HepG2 (cell line): ENCODE measurements around the gene COPS7A. TPM values are rescaled to one million over a fixed set of nuclear protein-coding genes. Genes with fewer than 3 reads are reported as not detected.

Source experiments
- NFE2 ChIP-seq: sonication (generic); formaldehyde crosslinking; IDR thresholded peaks from 2 replicates; pipeline ENCODE4 v1.4.0; 2020; ENCODE audit warnings: missing genetic modification reagents
- NFIC ChIP-seq: IDR thresholded peaks from 2 replicates; pipeline ENCODE4 v1.6.1; 2012; ENCODE audit warnings: mild to moderate bottlenecking, low read length, inconsistent platforms
- SIN3B ChIP-seq: fragments of 150-350 bp; IDR thresholded peaks from 2 replicates; pipeline ENCODE4 v1.6.1; 2014; ENCODE audit warnings: low read length
- SRF ChIP-seq: IDR thresholded peaks from 2 replicates; pipeline ENCODE4 v1.6.1; 2011; ENCODE audit warnings: mild to moderate bottlenecking, low read depth, low read length, moderate library complexity
- ZNF296 ChIP-seq: sonication (generic); formaldehyde crosslinking; conservative IDR thresholded peaks from 2 replicates; pipeline ENCODE4 v1.5.0; 2020; ENCODE audit warnings: mild to moderate bottlenecking, missing genetic modification reagents
- ZNF329 ChIP-seq: sonication (generic); formaldehyde crosslinking; IDR thresholded peaks from 2 replicates; pipeline ENCODE4 v1.9.0; 2021; ENCODE audit warnings: low read depth, mild to moderate bottlenecking, missing genetic modification reagents
- ZNF598 ChIP-seq: sonication (generic); formaldehyde crosslinking; IDR thresholded peaks from 2 replicates; pipeline ENCODE4 v1.5.1; 2020; ENCODE audit warnings: mild to moderate bottlenecking, missing genetic modification reagents, borderline replicate concordance
- ZNF615 ChIP-seq: sonication (generic); formaldehyde crosslinking; IDR thresholded peaks from 2 replicates; pipeline ENCODE4 v1.5.0; 2020; ENCODE audit warnings: mild to moderate bottlenecking, missing genetic modification reagents, borderline replicate concordance
- polyA plus RNA-seq, 8 experiments: library from polyadenylated mRNA; depleted of rRNA in 3 of 8; stranded (reverse) in 7 of 8; unstranded in 1 of 8; fragments of >200 nt; fragmentation: Illumina TruSeq in 4 of 8; extraction: Trizol in 4 of 8; gene quantifications; 2 replicates each; pipeline versions ENCODE4 v1.2.1 to v1.2.3, GENCODE V29; 2011 to 2016; ENCODE audit warnings: low read depth in 4 of 8, missing spikeins in 1 of 8, mixed read lengths in 1 of 8; ENCODE audit not compliant: insufficient read depth in 1 of 8
- total RNA-seq, 5 experiments: library from RNA; depleted of rRNA; stranded (reverse); fragments of >200 nt; fragmentation: Illumina TruSeq; extraction: Trizol; gene quantifications; 2 replicates each; pipeline ENCODE4 v1.2.3, GENCODE V29; 2016; ENCODE audit warnings: low read depth in 1 of 5
- TF ChIP-seq, protein P1 (sequence below): sonication (generic); formaldehyde crosslinking; IDR thresholded peaks from one replicate; pipeline ENCODE4 v1.5.1; 2020; ENCODE audit warnings: mild to moderate bottlenecking, missing genetic modification reagents; ENCODE audit errors: not compliant biosample characterization
- TF ChIP-seq, protein P2 (sequence below): IDR thresholded peaks from 2 replicates; pipeline ENCODE4 v1.6.1; 2016; ENCODE audit warnings: low read depth, borderline replicate concordance
- TF ChIP-seq, protein P3 (sequence below): fragments of 450-650 bp; IDR thresholded peaks from 2 replicates; pipeline ENCODE4 v1.6.1; 2017

The COPS7A gene
- total and polyA plus RNA-seq, 2 of the 13 experiments (the other 11 are each of a cell fraction or from before 2014, with no cell fraction given), result 40.0 to 73.6 TPM

- TF ChIP-seq NFIC (no peak), ZNF329 (CRISPR knock-in tag) (0 out of 2 replicates have a peak, but pooled peaks have one; percentile 55), SRF (0 out of 2 replicates have a peak, but pooled peaks have one; percentile 37), ZNF296 (CRISPR knock-in tag) (no peak), NFE2 (CRISPR knock-in tag) (no peak), ZNF615 (CRISPR knock-in tag) (no peak), ZNF598 (no peak), SIN3B (no peak)
- TF ChIP-seq, protein P1, sequence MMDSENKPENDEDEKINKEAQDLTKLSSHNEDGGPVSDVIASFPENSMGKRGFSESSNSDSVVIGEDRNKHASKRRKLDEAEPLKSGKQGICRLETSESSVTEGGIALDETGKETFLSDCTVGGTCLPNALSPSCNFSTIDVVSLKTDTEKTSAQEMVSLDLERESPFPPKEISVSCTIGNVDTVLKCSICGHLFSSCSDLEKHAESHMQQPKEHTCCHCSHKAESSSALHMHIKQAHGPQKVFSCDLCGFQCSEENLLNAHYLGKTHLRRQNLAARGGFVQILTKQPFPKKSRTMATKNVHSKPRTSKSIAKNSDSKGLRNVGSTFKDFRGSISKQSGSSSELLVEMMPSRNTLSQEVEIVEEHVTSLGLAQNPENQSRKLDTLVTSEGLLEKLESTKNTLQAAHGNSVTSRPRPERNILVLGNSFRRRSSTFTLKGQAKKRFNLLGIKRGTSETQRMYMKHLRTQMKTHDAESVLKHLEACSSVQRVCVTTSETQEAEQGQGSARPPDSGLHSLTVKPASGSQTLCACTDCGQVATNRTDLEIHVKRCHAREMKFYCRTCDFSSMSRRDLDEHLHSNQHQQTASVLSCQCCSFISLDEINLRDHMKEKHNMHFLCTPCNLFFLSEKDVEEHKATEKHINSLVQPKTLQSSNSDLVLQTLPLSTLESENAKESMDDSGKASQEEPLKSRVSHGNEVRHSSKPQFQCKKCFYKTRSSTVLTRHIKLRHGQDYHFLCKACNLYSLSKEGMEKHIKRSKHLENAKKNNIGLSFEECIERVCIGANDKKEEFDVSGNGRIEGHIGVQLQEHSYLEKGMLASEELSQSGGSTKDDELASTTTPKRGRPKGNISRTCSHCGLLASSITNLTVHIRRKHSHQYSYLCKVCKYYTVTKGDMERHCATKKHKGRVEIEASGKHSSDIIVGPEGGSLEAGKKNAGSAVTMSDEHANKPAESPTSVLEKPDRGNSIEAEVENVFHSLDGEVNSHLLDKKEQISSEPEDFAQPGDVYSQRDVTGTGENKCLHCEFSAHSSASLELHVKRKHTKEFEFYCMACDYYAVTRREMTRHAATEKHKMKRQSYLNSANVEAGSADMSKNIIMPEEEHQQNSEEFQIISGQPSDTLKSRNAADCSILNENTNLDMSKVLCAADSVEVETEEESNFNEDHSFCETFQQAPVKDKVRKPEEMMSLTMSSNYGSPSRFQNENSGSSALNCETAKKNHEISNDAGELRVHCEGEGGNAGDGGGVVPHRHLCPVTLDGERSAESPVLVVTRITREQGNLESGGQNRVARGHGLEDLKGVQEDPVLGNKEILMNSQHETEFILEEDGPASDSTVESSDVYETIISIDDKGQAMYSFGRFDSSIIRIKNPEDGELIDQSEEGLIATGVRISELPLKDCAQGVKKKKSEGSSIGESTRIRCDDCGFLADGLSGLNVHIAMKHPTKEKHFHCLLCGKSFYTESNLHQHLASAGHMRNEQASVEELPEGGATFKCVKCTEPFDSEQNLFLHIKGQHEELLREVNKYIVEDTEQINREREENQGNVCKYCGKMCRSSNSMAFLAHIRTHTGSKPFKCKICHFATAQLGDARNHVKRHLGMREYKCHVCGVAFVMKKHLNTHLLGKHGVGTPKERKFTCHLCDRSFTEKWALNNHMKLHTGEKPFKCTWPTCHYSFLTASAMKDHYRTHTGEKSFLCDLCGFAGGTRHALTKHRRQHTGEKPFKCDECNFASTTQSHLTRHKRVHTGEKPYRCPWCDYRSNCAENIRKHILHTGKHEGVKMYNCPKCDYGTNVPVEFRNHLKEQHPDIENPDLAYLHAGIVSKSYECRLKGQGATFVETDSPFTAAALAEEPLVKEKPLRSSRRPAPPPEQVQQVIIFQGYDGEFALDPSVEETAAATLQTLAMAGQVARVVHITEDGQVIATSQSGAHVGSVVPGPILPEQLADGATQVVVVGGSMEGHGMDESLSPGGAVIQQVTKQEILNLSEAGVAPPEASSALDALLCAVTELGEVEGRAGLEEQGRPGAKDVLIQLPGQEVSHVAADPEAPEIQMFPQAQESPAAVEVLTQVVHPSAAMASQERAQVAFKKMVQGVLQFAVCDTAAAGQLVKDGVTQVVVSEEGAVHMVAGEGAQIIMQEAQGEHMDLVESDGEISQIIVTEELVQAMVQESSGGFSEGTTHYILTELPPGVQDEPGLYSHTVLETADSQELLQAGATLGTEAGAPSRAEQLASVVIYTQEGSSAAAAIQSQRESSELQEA (CRISPR knock-in tag), result no peak
- TF ChIP-seq, protein P2, sequence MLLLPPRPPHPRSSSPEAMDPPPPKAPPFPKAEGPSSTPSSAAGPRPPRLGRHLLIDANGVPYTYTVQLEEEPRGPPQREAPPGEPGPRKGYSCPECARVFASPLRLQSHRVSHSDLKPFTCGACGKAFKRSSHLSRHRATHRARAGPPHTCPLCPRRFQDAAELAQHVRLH, result peak; percentile 86; the same call in 1 of the 2 replicates
- TF ChIP-seq, protein P3, sequence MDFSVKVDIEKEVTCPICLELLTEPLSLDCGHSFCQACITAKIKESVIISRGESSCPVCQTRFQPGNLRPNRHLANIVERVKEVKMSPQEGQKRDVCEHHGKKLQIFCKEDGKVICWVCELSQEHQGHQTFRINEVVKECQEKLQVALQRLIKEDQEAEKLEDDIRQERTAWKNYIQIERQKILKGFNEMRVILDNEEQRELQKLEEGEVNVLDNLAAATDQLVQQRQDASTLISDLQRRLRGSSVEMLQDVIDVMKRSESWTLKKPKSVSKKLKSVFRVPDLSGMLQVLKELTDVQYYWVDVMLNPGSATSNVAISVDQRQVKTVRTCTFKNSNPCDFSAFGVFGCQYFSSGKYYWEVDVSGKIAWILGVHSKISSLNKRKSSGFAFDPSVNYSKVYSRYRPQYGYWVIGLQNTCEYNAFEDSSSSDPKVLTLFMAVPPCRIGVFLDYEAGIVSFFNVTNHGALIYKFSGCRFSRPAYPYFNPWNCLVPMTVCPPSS, result no peak
Measured at GRCh38 chr12:6778574-6779550, 55.0 kb downstream of the COPS7A start (continued).
